ENCODE data around the gene SNRPA1. TPM values are rescaled to one million over a fixed set of nuclear protein-coding genes. Genes with fewer than 3 reads are reported as not detected.

The SNRPA1 gene
- total and polyA plus RNA-seq, 2 donors (not counting 1 experiment from before 2014, with no cell fraction given), result 97.7 to 113 TPM

DNA sequence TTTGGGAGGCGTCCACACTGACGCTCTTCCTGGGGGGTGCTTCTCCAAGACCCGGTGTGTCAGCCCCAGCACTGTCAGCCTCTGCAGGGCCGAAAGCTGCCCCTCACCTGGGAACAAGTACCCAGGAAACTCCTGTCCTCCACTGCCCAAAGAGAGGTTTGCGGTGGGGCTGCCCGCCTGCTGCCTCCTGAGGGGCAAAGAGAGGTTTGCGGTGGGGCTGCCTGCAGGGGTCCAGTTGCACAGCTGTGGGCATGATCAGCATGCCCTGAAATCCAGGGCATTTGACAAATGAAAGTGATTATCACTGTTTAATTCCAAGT lies 15.1 kb upstream of the SNRPA1 start:
- no peak overlapping the region for H3K9ac ChIP-seq (ENCODE audit: low read length)
- no peaks in the 10 kb centered on the region for H3K4me1 ChIP-seq (ENCODE audit: control insufficient read depth in 2 of 2, insufficient read depth in 2 of 2, low read length in 2 of 2)
- Mint-ChIP-seq H3K4me1 (no peaks in the 10 kb centered on the region), H3K4me3 (no peak overlapping the region), H3K27me3 (peaks cover 4% of the 10 kb centered on the region), H3K9me3 (ENCODE audit: insufficient read depth) (no peaks in the 10 kb centered on the region), H3K27ac (no peak overlapping the region)
- ATAC-seq (ENCODE audit: low read depth) (no peak), DNase-seq (no peak)
- POLR2A ChIA-PET, result no interaction called here
- no peaks in the 10 kb centered on the region for H3K9me3 ChIP-seq (ENCODE audit: control extremely low read depth in 1 of 3, control insufficient read depth in 2 of 3, insufficient read depth in 1 of 3, low read length in 2 of 3)
- CTCF ChIA-PET, result no interaction called here
- WGBS (ENCODE audit: insufficient coverage), result 100% methylated on average over 7 of the region's 7 CpGs
- H3K27ac ChIP-seq (ENCODE audit: low read length in 2 of 2), result no peak overlapping the region
- intact Hi-C loops (cut with micrococcal nuclease), result no loop called here
- H2AFZ ChIP-seq (ENCODE audit: insufficient read depth, low read depth, low read length, poor library complexity, severe bottlenecking), result no peak overlapping the region
- H3K27me3 ChIP-seq (replicated peaks in 1 of 4; ENCODE audit: control extremely low read depth in 1 of 4, control insufficient read depth in 3 of 4, insufficient read depth in 4 of 4, low read length in 3 of 4), result no peaks in the 10 kb centered on the region
- H4K20me1 ChIP-seq (ENCODE audit: control insufficient read depth, insufficient read depth, low read length, poor library complexity, severe bottlenecking), result no peaks in the 10 kb centered on the region
- no peaks in the 10 kb centered on the region for H3K36me3 ChIP-seq (replicated peaks in 1 of 2; ENCODE audit: control extremely low read depth in 1 of 2, control insufficient read depth in 1 of 2, extremely low read depth in 1 of 2, insufficient read depth in 2 of 2, low read length in 1 of 2)
- TF ChIP-seq EZH2 (IDR thresholded peaks at IDR 0.05; ENCODE audit: borderline replicate concordance, insufficient read depth, low read depth, low read length, poor library complexity, severe bottlenecking) (no peak), CTCF (IDR thresholded peaks at IDR 0.05) (no peak)
- H3K79me2 ChIP-seq (ENCODE audit: control insufficient read depth, insufficient read depth, low read length), result no peaks in the 10 kb centered on the region
- no peak overlapping the region for H3K4me2 ChIP-seq (replicated peaks; ENCODE audit: low read depth, low read length, poor library complexity, severe bottlenecking)
- no peak overlapping the region for H3K4me3 ChIP-seq (ENCODE audit: control extremely low read depth in 1 of 5, extremely low read depth in 1 of 5, insufficient read depth in 1 of 5, low read depth in 2 of 5, low read length in 4 of 5)

DNA sequence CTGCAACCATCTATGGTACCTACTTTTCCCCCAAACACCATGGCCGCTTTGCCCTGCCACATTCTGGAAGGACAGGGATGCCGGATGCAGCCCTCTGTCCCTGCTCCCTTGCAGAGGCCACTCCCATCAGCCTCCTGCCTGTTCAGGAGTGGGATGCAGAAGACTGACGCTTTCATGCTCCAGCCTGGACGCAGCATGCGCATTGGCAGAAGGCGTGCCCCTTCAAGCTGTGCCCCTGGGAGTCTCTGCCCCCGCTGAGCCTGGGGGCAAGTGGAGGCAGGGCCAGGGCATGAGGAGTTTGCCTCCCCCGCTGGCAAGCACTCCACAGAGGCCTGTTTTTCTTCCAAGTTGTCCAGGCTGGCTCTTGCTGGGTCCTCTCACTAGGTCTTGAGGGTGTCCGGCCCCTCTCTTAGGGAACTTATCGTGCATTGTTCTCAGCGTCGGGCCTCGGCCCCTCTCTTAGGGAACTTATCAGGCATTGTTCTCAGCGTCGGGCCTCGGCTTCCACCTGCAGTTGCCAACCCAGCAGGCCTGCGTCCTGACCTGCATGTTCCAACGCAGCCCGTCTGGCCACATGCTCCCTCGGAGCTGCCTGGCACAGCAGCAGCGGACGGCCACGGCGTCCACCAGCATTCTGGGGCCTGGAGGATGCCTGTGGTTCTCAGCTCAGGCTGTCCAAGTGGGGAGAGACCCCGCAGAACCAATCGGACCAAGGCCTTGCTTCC lies 14.6 kb upstream of the SNRPA1 start:
- Histone ChIP-seq H3K9ac (ENCODE audit: low read length) (no peak overlapping the region), H3K79me2 (ENCODE audit: control insufficient read depth, insufficient read depth, low read length) (no peaks in the 10 kb centered on the region), H3K27ac (ENCODE audit: low read length in 2 of 2) (no peak overlapping the region), H3K36me3 (replicated peaks in 1 of 2; ENCODE audit: control extremely low read depth in 1 of 2, control insufficient read depth in 1 of 2, extremely low read depth in 1 of 2, insufficient read depth in 2 of 2, low read length in 1 of 2) (no peaks in the 10 kb centered on the region), H2AFZ (ENCODE audit: insufficient read depth, low read depth, low read length, poor library complexity, severe bottlenecking) (no peak overlapping the region), H3K27me3 (replicated peaks in 1 of 4; ENCODE audit: control extremely low read depth in 1 of 4, control insufficient read depth in 3 of 4, insufficient read depth in 4 of 4, low read length in 3 of 4) (no peaks in the 10 kb centered on the region), H4K20me1 (ENCODE audit: control insufficient read depth, insufficient read depth, low read length, poor library complexity, severe bottlenecking) (no peaks in the 10 kb centered on the region), H3K4me1 (ENCODE audit: control insufficient read depth in 2 of 2, insufficient read depth in 2 of 2, low read length in 2 of 2) (no peaks in the 10 kb centered on the region), H3K4me3 (ENCODE audit: control extremely low read depth in 1 of 5, extremely low read depth in 1 of 5, insufficient read depth in 1 of 5, low read depth in 2 of 5, low read length in 4 of 5) (no peak overlapping the region), H3K4me2 (replicated peaks; ENCODE audit: low read depth, low read length, poor library complexity, severe bottlenecking) (no peak overlapping the region), H3K9me3 (ENCODE audit: control extremely low read depth in 1 of 3, control insufficient read depth in 2 of 3, insufficient read depth in 1 of 3, low read length in 2 of 3) (no peaks in the 10 kb centered on the region)
- 91% methylated on average over 26 of the region's 26 CpGs for WGBS (ENCODE audit: insufficient coverage)
- no peak for DNase-seq
- peaks cover 4% of the 10 kb centered on the region for H3K27me3 Mint-ChIP-seq
- no peak overlapping the region for H3K4me3 Mint-ChIP-seq
- intact Hi-C loops (cut with micrococcal nuclease), result no loop called here
- H3K9me3 Mint-ChIP-seq (ENCODE audit: insufficient read depth), result no peaks in the 10 kb centered on the region
- POLR2A ChIA-PET, result no interaction called here
- CTCF ChIA-PET, result no interaction called here
- no peak overlapping the region for H3K27ac Mint-ChIP-seq
- no peaks in the 10 kb centered on the region for H3K4me1 Mint-ChIP-seq
- TF ChIP-seq EZH2 (IDR thresholded peaks at IDR 0.05; ENCODE audit: borderline replicate concordance, insufficient read depth, low read depth, low read length, poor library complexity, severe bottlenecking) (no peak), CTCF (IDR thresholded peaks at IDR 0.05) (no peak)
- ATAC-seq (ENCODE audit: low read depth), result no peak

Measured in B cell (primary cell).